Measurements from ENCODE around the gene TAF11L10. TPM values are rescaled to one million over a fixed set of nuclear protein-coding genes. Genes with fewer than 3 reads are reported as not detected.

The TAF11L10 gene
- total and polyA plus RNA-seq, 2 of the 4 experiments (the other 2 are of a cell fraction) = not detected

DNA sequence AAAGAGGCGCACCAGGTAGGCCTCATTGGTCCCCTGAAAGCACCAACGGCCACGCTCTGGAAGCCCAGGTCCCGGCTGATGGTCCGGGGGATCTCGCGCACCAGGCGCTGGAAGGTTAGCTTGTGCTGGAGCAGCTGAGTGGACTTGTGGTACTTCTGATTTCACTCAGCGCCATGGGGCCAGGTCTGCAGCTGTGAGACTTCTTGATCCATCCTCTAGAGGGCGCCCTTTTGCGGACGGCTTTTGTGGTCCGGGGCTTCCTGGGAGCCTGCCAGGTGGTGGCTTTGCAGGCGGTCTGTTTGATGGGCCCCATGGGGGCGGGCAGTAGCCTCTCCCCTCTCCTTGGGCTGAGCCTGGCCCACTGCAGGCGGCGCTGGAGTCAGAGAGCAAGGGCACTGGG, 23.0 kb upstream of the TAF11L10 start:
- POLR2A ChIA-PET (ENCODE audit: unreplicated experiment) = no interaction called here
- H3K18ac ChIP-seq (ENCODE audit: low read depth, low read length) = no peak overlapping the region
- H3K27me3 ChIP-seq (ENCODE audit: control insufficient read depth, insufficient read depth, low read length) = no peaks in the 10 kb centered on the region
- dilution Hi-C loops (cut with HindIII; ENCODE audit: low sequenced_read_pairs, unreplicated experiment) = no loop called here
- H2AK9ac ChIP-seq (replicated peaks; ENCODE audit: low read depth, low read length, poor library complexity) = no peak overlapping the region
- no peak overlapping the region for H2BK15ac ChIP-seq (ENCODE audit: low read depth, low read length)
- 83% methylated on average over 5 of the region's 17 CpGs; no CpG with 5 or more reads in 1 of the 2 experiments for WGBS, 2 experiments (ENCODE audit: extremely low coverage in 2 of 2, insufficient read length in 1 of 2)
- no peak overlapping the region for H4K5ac ChIP-seq (ENCODE audit: low read depth, low read length)
- H4K91ac ChIP-seq (ENCODE audit: insufficient read depth, low read depth, low read length) = no peak overlapping the region
- no peak overlapping the region for H2BK120ac ChIP-seq (ENCODE audit: low read depth, low read length)
- no peak overlapping the region for H3K4ac ChIP-seq (ENCODE audit: low read depth, low read length)
- no peaks in the 10 kb centered on the region for H4K20me1 ChIP-seq (ENCODE audit: insufficient read depth, low read length)
- no peaks in the 10 kb centered on the region for H3K36me3 ChIP-seq (ENCODE audit: control insufficient read depth, insufficient read depth, low read length)
- H3K4me1 ChIP-seq (ENCODE audit: control insufficient read depth, insufficient read depth, low read length) = no peaks in the 10 kb centered on the region
- no TSS peak for BruUV-seq (replicated peaks)
- no peak overlapping the region for H2AFZ ChIP-seq (replicated peaks; ENCODE audit: low read length, poor library complexity)
- no peak overlapping the region for H2BK5ac ChIP-seq (ENCODE audit: low read depth, low read length, poor library complexity, severe bottlenecking)
- no peak overlapping the region for H3K56ac ChIP-seq (ENCODE audit: extremely low read depth, insufficient read depth, low read length)
- no peak overlapping the region for H2AK5ac ChIP-seq (ENCODE audit: low read depth, low read length)
- intact Hi-C loops (cut with micrococcal nuclease) = no loop called here
- H3K4me3 ChIP-seq (ENCODE audit: insufficient read depth, low read depth, low read length) = no peak overlapping the region
- in situ Hi-C loops (cut with MboI; ENCODE audit: low sequenced_read_pairs) = no loop called here
- no peaks in the 10 kb centered on the region for H3K9me1 ChIP-seq (ENCODE audit: insufficient read depth, low read length)
- no peak overlapping the region for H2BK20ac ChIP-seq (ENCODE audit: low read depth, low read length)
- no peak overlapping the region for H3K27ac ChIP-seq (ENCODE audit: insufficient read depth, low read length)
- H3K14ac ChIP-seq (replicated peaks; ENCODE audit: low read depth, low read length) = no peak overlapping the region
- no peak overlapping the region for H3K4me2 ChIP-seq (ENCODE audit: low read depth, low read length)
- CTCF ChIA-PET = no interaction called here
- TF ChIP-seq MXI1 (IDR thresholded peaks at IDR 0.05; ENCODE audit: borderline replicate concordance, low read depth, low read length) (no peak), MAZ (IDR thresholded peaks at IDR 0.05; ENCODE audit: borderline replicate concordance, low read depth, low read length) (no peak), POLR2A (IDR thresholded peaks at IDR 0.05; ENCODE audit: low read depth, low read length) (no peak), RFX5 (IDR thresholded peaks at IDR 0.05; ENCODE audit: low read depth, low read length) (no peak), MAFK (IDR thresholded peaks at IDR 0.05; ENCODE audit: low read depth, low read length) (no peak), CEBPB (IDR thresholded peaks at IDR 0.05; ENCODE audit: low read depth, low read length) (no peak), NFE2L2 (IDR thresholded peaks at IDR 0.05; ENCODE audit: low read depth, low read length) (no peak), CHD1 (IDR thresholded peaks at IDR 0.05; ENCODE audit: low read depth, low read length) (no peak), FOS (IDR thresholded peaks at IDR 0.05; ENCODE audit: low read depth, low read length) (no peak), BHLHE40 (IDR thresholded peaks at IDR 0.05; ENCODE audit: low read depth, low read length) (no peak), RCOR1 (IDR thresholded peaks at IDR 0.05; ENCODE audit: insufficient replicate concordance, low read length) (no peak), RAD21 (IDR thresholded peaks at IDR 0.05; ENCODE audit: low read length) (no peak), SMC3 (IDR thresholded peaks at IDR 0.05; ENCODE audit: low read depth, low read length) (no peak)
- TF ChIP-seq, protein P1, sequence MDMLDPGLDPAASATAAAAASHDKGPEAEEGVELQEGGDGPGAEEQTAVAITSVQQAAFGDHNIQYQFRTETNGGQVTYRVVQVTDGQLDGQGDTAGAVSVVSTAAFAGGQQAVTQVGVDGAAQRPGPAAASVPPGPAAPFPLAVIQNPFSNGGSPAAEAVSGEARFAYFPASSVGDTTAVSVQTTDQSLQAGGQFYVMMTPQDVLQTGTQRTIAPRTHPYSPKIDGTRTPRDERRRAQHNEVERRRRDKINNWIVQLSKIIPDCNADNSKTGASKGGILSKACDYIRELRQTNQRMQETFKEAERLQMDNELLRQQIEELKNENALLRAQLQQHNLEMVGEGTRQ (IDR thresholded peaks at IDR 0.05; ENCODE audit: low read depth, low read length) = no peak
- TF ChIP-seq, protein P2, sequence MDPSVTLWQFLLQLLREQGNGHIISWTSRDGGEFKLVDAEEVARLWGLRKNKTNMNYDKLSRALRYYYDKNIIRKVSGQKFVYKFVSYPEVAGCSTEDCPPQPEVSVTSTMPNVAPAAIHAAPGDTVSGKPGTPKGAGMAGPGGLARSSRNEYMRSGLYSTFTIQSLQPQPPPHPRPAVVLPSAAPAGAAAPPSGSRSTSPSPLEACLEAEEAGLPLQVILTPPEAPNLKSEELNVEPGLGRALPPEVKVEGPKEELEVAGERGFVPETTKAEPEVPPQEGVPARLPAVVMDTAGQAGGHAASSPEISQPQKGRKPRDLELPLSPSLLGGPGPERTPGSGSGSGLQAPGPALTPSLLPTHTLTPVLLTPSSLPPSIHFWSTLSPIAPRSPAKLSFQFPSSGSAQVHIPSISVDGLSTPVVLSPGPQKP (IDR thresholded peaks at IDR 0.05; ENCODE audit: borderline replicate concordance, low read depth, low read length) = no peak
- TF ChIP-seq, protein P3, sequence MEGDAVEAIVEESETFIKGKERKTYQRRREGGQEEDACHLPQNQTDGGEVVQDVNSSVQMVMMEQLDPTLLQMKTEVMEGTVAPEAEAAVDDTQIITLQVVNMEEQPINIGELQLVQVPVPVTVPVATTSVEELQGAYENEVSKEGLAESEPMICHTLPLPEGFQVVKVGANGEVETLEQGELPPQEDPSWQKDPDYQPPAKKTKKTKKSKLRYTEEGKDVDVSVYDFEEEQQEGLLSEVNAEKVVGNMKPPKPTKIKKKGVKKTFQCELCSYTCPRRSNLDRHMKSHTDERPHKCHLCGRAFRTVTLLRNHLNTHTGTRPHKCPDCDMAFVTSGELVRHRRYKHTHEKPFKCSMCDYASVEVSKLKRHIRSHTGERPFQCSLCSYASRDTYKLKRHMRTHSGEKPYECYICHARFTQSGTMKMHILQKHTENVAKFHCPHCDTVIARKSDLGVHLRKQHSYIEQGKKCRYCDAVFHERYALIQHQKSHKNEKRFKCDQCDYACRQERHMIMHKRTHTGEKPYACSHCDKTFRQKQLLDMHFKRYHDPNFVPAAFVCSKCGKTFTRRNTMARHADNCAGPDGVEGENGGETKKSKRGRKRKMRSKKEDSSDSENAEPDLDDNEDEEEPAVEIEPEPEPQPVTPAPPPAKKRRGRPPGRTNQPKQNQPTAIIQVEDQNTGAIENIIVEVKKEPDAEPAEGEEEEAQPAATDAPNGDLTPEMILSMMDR (conservative IDR thresholded peaks at IDR 0.05; ENCODE audit: low read depth, low read length) = no peak
- H4K8ac ChIP-seq (ENCODE audit: low read depth in 2 of 2, low read length in 2 of 2) = no peak overlapping the region
- DNase-seq = no peak
- no peaks in the 10 kb centered on the region; the same call in 1 of the 2 replicates for H3K9me3 ChIP-seq (ENCODE audit: control insufficient read depth, insufficient read depth, low read length)
- H3K79me1 ChIP-seq (ENCODE audit: low read depth in 1 of 2, low read length in 2 of 2) = no peaks in the 10 kb centered on the region
- ATAC-seq (ENCODE audit: low read depth) = no peak
- H3K23ac ChIP-seq (ENCODE audit: low read depth, low read length) = no peak overlapping the region
- no peak overlapping the region for H3K9ac ChIP-seq (ENCODE audit: low read depth, low read length)
